Right atrium auricular region (tissue), 2 donors: ENCODE results near the gene TMUB1. TPM values are rescaled to one million over a fixed set of nuclear protein-coding genes. Genes with fewer than 3 reads are reported as not detected.
"Not testable (repeated sequence)": the region's sequence is repeated elsewhere in the genome, so short reads cannot be mapped to it uniquely, and the experiment has no call there.

Source experiments
- DNase-seq: peaks from one replicate; pipeline ENCODE4 v3.0.0-alpha.2; 2019; ENCODE audit warnings: low spot score
- H3K27ac ChIP-seq, 2 donors: fragments of 200-600 bp; sonication (generic); 1 replicate in 1 of 2; 2 replicates in 1 of 2; pipeline ENCODE4 v1.5.1; 2016 to 2019
- H3K27me3 ChIP-seq, 2 donors: fragments of 200-600 bp; sonication (generic); one replicate each; pipeline versions ENCODE4 v1.5.1 to v1.6.0; 2017 to 2019
- H3K36me3 ChIP-seq: fragments of 200-600 bp; sonication (generic); one replicate; pipeline ENCODE4 v1.5.1; 2016
- H3K4me1 ChIP-seq, 2 donors: fragments of 200-600 bp; sonication (generic); one replicate each; pipeline versions ENCODE4 v1.5.1 to v1.6.0; 2017 to 2019
- H3K4me3 ChIP-seq, 2 donors: fragments of 200-600 bp; sonication (generic); 1 replicate in 1 of 2; 2 replicates in 1 of 2; pipeline ENCODE4 v1.5.1; 2017 to 2019; ENCODE audit warnings: mild to moderate bottlenecking in 1 of 2, moderate library complexity in 1 of 2
- H3K9me3 ChIP-seq, 2 donors: fragments of 200-600 bp; sonication (generic); one replicate each; pipeline ENCODE4 v1.5.1; 2019
- total RNA-seq, 2 donors: library from RNA; depleted of rRNA; stranded (reverse); fragments of >200 nt; gene quantifications; one replicate each; pipeline ENCODE4 v1.1.0, GENCODE V29; 2016
- TF ChIP-seq, protein P1 (sequence below), 2 donors: fragments of 200-600 bp; sonication (generic); IDR thresholded peaks; one replicate each; pipeline ENCODE4 v1.5.1; 2019; ENCODE audit warnings: antibody characterized with exemption in 2 of 2

TMUB1 gene
- total RNA-seq, 2 donors from 2014 or later, result 28.0 to 53.6 TPM

DNA sequence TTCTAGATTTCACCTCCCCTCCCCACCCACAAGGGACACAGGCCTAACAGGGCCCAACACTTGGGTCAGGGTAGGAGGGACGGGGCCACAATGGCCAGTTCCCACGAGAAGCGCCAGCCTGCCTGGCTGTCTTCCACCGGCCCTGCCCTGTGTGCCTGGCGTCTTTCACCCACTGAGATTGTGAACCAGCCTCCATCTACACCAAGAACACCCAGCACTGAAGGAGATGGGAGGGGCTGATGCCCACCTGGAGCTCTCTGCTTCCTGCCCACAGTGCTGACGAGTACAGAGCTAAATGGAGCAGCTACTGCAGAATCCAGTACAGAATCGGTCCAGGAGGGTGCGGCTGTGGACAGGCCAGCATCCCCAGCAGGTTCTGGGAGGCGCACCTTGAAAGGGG lies 37.3 kb downstream of the TMUB1 start:
- TF ChIP-seq, protein P1, sequence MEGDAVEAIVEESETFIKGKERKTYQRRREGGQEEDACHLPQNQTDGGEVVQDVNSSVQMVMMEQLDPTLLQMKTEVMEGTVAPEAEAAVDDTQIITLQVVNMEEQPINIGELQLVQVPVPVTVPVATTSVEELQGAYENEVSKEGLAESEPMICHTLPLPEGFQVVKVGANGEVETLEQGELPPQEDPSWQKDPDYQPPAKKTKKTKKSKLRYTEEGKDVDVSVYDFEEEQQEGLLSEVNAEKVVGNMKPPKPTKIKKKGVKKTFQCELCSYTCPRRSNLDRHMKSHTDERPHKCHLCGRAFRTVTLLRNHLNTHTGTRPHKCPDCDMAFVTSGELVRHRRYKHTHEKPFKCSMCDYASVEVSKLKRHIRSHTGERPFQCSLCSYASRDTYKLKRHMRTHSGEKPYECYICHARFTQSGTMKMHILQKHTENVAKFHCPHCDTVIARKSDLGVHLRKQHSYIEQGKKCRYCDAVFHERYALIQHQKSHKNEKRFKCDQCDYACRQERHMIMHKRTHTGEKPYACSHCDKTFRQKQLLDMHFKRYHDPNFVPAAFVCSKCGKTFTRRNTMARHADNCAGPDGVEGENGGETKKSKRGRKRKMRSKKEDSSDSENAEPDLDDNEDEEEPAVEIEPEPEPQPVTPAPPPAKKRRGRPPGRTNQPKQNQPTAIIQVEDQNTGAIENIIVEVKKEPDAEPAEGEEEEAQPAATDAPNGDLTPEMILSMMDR (IDR thresholded peaks at IDR 0.05), result no peak
- H3K36me3 ChIP-seq, result peaks cover 9% of the 10 kb centered on the region

DNA sequence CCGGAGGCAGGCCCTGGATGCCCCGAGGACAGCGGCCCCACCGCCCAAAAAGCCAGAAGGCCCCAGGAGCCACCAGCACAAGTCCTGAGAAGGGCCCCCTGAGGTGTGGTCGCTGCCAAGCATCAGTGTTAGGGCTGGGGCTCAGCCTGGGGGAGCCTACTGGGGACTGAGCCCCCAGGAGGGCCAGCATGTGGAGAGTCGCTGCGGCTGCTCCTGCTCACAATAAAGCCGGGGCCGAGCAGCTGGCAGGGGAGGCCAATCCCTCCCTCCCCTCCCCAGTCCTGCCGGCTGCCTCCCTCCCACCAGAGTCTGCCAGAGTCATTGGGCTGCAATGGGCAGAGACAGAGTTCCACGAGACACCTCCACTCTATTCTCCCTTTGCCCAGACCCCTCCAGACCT lies 38.0 kb downstream of the TMUB1 start:
- TF ChIP-seq, protein P1 (IDR thresholded peaks at IDR 0.05), result no peak

More for the DNA sequence above, 37.3 kb downstream of the TMUB1 start:
- Histone ChIP-seq H3K4me3 (no peak overlapping the region), H3K27me3 (no peaks in the 10 kb centered on the region), H3K9me3 (no peaks in the 10 kb centered on the region), H3K4me1 (peaks cover 0 to 15% of the 10 kb centered on the region in 2 donors), H3K27ac (no peak overlapping the region)
- no peak for DNase-seq

DNA sequence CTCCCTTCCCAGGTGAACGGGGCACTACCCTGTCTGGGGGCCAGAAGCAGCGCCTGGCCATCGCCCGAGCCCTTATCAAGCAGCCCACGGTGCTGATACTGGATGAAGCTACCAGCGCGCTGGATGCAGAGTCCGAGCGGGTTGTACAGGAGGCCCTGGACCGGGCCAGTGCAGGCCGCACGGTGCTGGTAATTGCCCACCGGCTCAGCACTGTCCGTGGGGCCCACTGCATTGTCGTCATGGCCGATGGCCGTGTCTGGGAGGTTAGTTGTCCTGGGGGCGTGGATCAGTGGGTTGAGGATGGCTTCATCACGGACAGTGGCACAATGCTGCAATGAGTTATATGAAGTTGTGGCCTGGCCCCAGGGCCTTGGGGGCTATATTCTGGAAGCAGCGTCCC lies 39.3 kb downstream of the TMUB1 start:
- Histone ChIP-seq H3K4me3 (no peak overlapping the region), H3K36me3 (peaks cover 9% of the 10 kb centered on the region), H3K27me3 (no peaks in the 10 kb centered on the region), H3K9me3 (no peaks in the 10 kb centered on the region), H3K4me1 (peaks cover 3 to 23% of the 10 kb centered on the region in 2 donors), H3K27ac (no peak overlapping the region)
- TF ChIP-seq, protein P1 (IDR thresholded peaks at IDR 0.05), result no peak
- DNase-seq, result no peak

More for the DNA sequence above, 38.0 kb downstream of the TMUB1 start:
- Histone ChIP-seq H3K9me3 (no peaks in the 10 kb centered on the region), H3K27me3 (no peaks in the 10 kb centered on the region), H3K4me3 (no peak overlapping the region), H3K36me3 (peaks cover 9% of the 10 kb centered on the region), H3K4me1 (peaks cover 0 to 12% of the 10 kb centered on the region in 2 donors), H3K27ac (no peak overlapping the region)
- no peak for DNase-seq

DNA sequence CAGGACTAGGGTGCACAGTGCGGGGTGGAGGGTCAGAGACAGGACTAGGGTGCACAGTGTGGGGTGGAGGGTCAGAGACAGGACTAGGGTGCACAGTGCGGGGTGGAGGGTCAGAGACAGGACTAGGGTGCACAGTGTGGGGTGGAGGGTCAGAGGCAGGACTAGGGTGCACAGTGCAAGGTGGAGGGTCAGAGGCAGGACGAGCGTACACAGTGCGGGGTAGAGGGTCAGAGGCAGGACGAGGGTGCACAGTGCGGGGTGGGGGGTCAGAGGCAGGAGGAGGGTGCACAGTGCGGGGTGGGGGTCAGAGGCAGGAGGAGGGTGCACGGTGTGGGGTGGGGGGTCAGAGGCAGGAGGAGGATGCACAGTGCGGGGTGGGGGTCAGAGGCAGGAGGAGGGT lies 39.8 kb downstream of the TMUB1 start:
- not testable (repeated sequence) for H3K27ac ChIP-seq, H3K27me3 ChIP-seq, H3K36me3 ChIP-seq, H3K4me3 ChIP-seq, H3K9me3 ChIP-seq, DNase-seq
- H3K4me1 ChIP-seq, result peaks cover 3 to 29% of the 10 kb centered on the region in 2 donors

DNA sequence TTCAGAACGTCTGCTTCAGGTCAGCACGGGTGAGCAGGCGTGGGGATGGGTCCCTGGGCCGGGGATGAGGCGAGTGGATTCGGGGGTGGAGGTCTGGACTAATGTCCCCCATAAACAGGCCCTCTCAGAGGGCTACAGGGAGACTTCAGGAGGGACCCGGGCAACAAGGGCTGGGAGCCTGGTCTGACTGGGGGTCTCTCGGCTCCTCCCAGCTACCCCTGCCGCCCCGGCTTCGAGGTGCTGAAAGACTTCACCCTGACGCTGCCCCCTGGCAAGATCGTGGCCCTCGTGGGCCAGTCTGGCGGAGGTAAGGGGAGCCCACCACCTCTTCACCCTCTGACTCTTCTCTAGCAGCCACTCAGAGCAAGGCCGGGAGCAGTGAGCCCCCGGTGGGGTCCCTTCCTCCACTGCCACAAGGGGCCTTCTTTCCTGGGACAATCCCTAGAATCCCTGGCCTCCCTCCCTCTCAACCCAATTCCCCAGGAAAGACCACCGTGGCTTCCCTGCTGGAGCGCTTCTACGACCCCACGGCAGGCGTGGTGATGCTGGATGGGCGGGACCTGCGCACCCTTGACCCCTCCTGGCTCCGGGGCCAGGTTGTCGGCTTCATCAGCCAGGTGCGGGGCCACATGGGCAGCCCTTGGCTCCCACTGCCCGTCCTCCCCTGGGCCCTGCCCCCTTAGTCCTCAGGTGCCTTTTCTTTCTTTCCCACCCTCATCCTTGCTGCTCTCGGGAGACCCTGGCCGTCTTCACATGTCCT lies 42.5 kb downstream of the TMUB1 start:
- TF ChIP-seq, protein P1 (IDR thresholded peaks at IDR 0.05), result no peak
- no peak overlapping the region for H3K27ac ChIP-seq
- H3K27me3 ChIP-seq, result no peaks in the 10 kb centered on the region
- H3K9me3 ChIP-seq, result no peaks in the 10 kb centered on the region
- no peak overlapping the region for H3K4me3 ChIP-seq
- DNase-seq, result no peak
- H3K36me3 ChIP-seq, result peaks cover 25% of the 10 kb centered on the region
- H3K4me1 ChIP-seq, result peaks cover 3 to 20% of the 10 kb centered on the region in 2 donors

DNA sequence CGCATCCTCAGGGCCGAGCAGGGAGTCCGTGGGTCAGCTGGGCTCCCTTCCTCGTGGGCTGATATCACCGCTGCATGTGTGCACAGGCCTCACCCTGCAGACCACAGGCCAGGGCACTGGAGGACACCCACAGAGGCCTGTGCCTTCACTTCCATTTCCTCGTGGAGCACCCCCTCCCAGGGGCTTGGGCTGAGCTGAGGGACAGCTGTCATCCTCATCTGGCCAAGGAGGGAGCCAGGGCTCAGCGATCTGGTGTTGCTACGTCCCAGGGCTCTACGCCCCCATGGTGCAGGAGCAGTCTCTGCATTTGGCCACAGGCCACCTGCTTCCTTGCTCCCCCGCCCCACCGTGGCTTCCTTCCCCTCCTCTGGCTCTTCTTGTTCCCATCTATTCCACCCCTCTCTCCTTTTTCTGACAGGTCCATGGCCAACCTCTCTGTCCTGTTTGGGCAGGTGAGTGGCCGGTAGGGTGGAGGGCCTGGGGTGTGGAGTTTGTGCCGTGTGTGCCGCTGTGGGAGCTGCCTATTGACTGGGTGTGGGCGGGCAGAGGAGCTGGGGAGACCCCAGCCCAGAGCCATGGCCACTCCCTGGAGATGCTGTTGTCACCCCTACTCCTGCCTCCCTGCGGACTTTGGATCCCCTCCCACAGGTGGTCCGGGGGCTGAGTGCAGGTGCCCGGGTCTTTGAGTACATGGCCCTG lies 43.3 kb downstream of the TMUB1 start:
- DNase-seq, result no peak
- Histone ChIP-seq H3K4me1 (peaks cover 3 to 20% of the 10 kb centered on the region in 2 donors), H3K27ac (peak overlapping the region in 1 of 2 donors; percentile 62), H3K9me3 (no peaks in the 10 kb centered on the region), H3K4me3 (no peak overlapping the region), H3K27me3 (no peaks in the 10 kb centered on the region), H3K36me3 (peaks cover 29% of the 10 kb centered on the region)
- TF ChIP-seq, protein P1 (IDR thresholded peaks at IDR 0.05), result no peak
